ENCODE measurements around the gene CBX8.
"Not testable (repeated sequence)": the region's sequence is repeated elsewhere in the genome, so short reads cannot be mapped to it uniquely, and the experiment has no call there.

The CBX8 gene

DNA sequence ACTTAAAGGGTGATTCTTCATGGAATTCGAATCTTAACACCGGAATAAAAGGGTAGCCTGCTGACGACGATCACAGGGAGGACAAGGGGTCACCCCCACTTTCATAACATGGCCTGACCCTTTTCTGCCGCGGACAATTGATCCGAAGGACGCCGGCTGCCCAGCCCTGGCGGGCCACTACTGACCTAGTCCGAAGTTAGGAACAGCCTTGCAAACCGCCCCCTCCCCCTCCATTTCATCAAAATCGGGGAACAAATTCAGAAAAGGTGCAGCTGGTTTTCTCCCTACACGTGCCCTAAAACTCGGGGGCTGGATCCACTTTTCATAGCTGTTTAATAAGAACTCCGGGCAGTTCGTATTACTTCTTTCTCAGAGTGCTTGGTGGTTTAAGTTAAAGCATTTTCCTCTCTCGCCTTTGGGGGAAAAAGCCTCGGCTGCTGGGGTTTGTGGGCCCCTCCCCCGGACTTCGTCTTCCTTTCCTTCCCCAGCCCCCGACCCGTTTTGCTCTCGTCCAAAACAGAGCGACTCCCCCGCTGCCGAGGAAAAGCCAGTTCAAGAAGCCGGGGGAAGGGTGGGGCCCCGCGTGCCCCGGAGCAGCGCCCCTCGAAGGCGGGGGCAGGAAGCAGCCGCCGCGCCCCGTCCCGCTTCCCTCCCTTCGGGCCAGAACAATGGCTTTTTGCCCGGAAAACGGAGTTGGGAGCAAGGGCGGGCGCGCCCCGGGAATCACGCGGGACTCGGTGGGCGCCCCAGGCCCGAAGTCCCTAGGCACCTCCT lies 19.6 kb downstream of the CBX8 start:
- no peak for DNase-seq

DNA sequence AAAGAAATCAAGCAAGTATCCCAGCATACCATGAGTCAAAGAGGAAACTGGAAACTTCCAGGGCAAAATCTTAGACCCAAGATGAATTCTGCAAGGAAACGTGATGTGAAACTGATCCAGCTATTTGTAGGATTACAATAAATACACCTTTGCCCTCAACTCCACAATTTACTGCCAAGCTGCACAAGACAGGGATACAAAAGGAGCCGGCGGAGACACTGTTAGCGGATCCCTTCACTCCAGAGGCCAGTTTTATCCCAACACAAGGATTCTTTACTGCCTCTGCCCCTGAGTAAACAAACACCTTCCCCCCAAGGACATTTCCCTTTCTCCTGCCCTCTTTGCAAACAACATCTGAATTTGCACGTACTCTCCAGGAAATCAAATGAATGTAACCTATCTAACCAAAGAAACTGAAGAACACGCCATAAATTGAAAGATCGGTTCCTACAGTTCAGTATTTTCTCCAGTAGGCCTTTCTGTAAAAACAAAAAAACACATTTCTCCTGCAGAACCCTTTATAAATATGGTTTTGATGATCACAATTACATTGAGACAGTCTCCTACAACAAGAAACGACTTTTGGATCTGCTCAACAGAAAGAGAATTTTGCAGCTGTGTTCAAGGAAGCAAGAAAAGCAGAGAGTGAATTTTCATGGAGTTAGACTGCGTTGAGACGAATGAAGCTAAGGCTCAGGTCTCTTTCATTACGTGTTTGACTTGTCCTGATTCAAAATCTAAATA lies 20.3 kb downstream of the CBX8 start:
- no peak for DNase-seq

DNA sequence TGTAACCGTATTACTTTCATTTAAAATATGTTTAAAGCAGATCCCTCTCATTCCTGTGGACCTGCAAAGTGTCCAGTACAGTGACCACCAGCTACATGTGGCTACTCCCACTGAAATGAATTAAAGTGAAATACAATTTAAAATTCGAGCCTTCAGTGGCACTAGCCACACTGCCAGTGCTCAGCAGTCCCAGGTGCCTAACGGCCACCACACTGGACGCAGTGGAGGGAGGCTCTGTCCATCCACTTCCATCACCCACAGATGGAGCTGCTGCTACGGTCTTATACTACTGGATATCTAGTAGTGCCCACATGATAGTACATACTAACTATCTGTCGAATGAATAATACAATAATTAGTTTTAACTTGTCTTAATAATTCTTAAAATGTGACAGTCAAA lies 21.2 kb downstream of the CBX8 start:
- DNase-seq, result no peak

DNA sequence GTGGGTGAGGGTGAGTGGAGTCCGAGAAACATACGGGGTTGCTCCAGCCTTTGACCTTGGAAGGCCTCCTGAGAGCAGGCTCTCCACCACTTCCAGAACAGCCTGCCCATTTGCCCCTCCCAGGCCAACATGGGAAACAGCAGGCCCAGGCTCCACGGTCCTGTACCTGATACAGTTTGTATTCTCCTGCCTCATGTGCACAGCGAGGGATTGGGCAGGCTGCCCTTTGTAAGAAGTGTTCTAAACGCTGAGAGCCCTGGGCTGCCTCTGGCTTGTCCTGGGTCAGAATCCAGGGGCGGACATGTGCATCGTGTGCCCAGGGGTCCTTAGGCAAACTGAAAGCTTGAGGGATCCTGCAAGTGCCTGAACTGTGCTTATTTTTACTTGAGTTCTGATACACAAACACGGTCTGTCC lies 22.3 kb downstream of the CBX8 start:
- DNase-seq, result no peak

DNA sequence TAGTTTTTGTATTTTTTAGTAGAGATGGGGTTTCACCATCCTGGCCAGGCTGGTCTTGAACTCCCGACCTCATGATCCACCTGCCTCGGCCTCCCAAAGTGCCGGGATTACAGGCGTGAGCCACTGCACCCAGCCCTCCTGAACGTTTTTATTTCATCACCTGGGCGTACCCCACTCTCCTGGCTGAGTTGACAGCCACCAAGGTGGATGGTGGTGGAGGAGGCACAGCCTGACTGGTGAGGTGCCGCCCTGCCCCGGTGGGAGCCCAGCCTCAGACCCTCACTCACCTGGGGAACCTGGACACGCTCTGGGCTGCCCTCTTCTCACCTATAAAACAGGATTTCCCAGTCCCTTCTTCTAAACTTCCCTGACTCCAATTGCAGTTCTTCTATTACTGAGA lies 24.2 kb downstream of the CBX8 start:
- DNase-seq, result not testable (repeated sequence)

DNA sequence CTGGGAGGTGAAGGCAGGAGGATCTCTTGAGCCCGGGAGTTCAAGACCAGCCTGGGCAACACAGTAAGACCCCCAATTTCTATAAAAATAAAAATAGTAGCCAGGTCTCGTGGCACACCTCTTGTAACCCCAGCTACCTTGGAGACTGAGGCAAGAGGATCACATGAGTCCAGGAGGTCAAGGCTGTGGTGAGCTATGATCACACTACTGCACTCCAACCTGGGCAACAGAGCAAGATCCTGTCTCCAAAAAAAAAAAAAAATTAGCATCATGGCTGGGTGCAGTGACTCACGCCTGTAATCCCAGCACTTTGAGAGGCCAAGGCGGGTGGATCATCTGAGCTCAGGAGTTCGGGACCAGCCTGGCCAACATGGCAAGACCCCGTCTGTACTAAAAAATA lies 25.6 kb downstream of the CBX8 start:
- no peak for DNase-seq

DNA sequence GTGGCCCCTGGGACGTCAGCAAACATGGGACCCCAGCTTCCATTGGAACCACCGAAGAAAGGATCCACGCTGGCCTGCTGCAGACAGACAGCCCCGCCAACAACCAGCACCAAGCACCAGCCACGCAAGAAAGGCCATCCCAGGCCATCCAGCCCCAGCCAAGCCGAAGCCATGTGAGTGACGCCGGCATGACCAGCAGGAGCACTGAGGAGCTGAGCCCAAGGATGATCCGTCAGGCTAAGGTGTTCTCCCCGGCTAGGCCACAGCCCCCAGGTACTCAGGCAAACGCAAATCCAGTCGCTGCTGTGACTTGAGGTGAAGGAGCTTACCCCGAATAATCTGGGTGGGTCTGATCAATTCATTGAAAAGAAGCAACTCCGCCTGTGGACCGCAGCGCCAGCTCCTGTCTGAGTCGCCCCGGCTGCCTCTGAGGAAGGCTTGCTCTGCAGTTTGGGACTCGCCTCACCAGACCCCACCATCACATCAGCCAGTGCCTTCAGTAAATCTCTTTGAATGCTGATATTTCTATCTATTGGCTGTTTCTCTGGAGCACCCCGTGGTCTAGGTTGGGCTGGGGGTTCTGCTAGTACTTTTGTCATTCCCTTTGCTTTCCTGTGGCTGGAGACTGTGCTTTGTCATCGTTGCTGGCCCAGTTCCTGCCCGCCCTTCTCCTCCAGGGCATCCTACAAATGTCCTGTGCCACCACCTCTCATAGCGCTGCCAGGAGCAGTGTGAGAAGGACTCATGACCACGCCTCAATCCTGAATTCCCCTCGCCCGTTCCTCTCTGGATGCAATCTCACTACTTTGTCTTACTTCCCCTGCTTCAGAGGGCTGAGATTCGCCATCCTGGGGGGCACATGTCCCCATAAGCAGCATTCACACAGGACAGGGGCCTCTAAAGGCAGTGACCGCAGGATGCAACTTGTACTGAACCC lies 27.0 kb downstream of the CBX8 start:
- no peak for DNase-seq

DNA sequence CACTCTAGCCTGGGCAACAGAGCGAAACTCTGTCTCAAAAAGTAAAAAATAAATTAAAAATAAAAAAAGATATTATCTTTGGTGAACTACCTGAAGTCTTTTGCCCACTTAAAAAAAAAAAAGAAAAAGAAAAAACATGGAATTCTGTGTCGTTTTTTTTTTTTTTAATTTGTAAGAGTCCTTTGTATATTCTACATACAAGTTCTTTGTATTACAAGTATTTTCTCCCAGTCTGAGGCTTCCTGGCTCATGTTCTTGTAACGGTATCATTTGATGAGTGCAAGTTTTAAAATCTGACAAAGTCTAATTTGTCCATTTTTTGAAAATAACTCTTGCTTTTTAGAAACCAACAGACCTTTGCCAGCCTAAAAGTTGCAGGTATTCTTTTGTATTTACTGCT lies 31.2 kb downstream of the CBX8 start:
- DNase-seq, result no peak

DNA sequence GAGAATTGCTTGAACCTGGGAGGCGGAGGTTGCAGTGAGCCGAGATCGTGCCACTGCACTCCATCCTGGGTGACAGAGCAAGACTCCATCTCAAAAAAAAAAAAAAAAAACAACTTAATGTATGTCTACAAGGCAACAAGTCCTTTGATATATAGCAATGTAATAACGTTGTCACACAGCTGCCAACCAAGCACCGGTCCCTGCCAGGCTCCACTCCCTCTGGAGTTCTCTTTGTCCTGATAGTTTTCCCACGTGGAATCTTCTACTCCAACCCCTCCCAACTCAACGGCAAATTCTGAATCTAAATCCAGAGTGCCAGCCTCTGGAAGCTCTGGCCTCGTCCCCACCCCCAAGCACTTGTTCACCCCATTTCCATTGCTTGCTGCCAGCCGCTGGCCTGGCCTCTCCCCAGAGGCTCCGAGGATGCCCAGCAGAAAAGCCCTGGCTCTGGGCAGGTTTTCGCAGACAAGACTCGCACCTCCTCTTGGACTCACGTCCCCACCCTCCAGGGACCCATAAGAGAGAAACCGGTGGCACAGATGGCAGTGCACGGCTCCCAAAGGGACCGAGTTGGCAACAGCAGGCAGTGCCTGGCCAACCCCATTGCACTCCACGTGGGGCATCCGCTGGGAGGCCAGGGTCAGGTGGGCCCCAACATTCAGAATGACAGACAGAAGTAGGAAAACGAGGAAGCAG lies 34.8 kb downstream of the CBX8 start:
- DNase-seq, result no peak

DNA sequence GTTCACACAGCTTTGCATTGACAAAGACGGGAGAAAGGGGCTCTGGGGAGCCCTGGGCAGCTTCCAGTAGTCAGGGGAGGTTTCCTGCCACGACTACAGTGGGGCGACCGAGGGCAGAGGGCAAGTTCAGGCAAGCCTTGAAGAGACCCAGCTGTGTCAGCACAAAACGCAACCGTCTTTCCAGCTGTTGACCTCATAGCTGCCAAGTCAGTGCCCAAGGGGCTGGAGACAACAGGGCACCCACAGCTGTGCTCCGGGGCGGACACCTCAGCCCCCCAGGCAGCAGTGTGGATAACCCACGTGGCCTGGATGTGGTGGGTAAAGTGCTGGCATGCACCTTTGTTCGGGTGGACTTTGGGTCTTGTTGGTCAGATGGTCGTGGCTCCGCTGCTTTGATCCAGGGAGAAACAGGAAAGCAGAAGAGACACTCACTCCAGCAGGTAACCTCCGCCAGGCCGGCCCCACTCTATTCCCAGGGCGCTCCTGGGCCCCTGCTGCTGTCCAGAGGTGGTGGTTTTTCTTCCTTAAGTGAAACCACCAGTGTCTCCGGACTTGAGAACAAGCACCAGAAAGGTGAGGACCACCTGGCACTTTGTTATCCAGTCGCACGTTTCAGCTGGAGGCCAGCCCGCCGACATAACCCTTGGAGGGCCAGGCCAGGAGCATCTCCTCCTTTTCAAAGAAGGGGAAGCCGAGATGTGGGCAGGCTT lies 36.5 kb downstream of the CBX8 start:
- no peak for DNase-seq

DNA sequence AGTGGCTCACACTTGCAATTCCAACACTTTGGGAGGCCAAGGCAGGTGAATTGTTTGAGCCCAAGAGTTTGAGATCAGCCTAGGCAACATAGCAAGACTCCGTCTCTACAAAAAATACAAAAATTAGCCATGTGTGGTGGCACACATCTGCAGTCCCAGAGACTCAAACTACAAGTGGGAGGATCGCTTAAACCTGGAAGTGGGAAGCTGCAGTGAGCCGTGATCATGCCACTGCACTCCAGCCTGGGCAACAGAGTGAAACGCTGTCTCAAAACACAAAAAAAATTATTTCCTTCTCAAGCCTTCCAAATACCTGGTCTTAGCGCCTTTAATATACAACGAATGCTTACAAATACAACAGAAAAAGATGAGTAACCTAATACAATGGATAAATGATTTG lies 38.6 kb downstream of the CBX8 start:
- DNase-seq, result no peak

DNA sequence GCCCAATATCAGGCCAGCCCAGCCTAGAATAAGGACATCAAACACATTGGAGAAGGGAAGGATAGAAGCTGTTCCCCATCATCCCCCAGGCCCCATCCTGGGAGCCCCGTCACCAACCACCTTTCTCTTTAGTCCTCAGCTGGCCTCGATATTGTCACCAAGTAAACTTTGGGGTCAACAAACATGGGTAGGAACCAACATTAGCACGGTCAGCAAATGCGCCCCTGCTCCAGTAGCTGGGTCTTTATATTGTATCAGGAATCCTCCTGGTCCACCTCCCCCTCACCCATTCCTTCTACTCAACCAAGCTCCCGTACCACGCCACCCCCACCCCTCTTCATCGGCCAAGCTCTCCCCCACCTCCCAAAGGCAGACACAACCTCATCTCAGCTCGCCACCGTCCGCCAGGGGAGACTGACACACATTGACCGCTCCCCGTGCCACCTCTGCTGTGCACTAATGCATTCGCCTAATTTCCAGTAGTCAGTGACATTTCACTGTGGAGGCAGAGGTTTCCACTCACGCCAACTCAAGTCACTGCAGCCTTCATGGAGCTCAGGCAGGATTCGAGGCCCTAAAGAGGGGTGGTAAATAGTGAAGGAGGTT lies 39.6 kb downstream of the CBX8 start:
- DNase-seq, result no peak

DNA sequence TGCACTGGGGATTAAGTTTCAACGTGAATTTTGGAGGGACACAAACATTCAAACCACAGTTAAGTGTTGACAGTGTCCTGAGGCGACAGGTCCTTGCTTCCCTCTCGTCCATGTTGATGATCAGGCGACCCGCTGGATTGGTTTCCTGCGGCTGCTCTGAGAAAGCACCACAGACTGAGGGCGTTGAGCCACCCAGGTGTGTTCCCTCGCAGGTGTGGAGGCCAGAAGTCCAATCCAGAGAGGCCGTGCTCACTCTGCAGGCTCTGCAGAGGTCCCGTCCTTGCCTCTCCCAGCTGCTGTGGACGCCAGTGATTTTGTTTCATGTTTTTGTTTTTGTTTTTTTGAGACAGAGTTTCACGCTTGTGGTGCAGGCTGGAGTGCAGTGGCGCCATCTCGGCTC lies 41.3 kb downstream of the CBX8 start:
- DNase-seq, result no peak

DNA sequence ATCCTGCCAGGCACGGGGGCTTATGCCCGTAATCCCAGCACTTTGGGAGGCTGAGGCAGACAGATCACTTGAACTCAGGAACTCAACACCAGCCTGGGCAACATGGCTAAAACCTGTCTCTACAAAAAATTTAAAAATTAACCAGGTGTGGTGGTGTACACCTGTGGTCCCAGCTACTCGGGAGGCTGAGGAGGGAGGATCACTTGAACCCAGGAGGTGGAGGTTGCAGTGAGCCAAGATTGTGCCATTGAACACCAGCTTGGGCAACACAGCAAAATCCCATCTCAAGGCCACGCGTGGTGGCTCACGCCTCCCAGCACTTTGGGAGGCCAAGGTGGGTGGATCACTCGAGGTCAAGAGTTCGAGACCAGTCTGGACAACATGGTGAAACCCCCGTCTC lies 42.0 kb downstream of the CBX8 start:
- DNase-seq, result not testable (repeated sequence)

DNA sequence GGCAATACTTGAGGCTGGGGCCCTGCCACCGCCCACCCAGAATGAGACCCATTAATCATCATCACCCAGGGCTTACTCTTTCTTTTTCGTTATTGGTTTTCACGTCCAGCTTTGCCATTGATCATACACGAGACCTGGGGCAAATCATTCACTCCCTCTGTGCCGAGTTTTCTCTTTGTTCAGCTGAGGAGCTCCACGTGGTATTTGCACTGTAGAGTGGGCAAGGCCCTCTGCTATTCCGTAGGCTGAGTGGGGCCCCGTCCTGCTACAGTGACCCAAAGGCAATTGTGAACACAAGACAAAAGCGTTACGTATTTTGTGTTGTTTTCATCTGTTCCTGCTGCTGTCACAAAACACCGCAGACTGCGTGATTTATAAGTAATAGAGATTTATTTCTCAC lies 42.5 kb downstream of the CBX8 start:
- no peak for DNase-seq

DNA sequence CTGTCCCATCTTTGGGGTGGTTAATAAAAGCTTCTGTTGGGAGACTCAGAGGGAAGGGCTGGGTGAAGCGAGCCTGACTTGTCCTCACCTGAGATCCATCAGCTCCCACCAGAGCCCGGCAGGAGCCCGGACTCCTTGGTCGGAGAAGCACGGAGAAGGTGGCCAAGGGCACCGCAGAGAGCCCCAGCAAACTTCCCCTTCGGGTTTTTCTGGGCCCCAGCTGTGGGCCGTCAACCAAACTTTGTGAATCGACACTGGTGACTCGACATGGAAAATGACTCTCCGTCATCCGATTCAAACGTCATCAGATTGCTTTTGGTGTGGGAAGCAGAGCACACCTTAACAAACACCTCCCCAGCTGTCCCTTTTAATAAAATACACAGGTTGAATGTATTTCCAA lies 44.7 kb downstream of the CBX8 start:
- no peak for DNase-seq

DNA sequence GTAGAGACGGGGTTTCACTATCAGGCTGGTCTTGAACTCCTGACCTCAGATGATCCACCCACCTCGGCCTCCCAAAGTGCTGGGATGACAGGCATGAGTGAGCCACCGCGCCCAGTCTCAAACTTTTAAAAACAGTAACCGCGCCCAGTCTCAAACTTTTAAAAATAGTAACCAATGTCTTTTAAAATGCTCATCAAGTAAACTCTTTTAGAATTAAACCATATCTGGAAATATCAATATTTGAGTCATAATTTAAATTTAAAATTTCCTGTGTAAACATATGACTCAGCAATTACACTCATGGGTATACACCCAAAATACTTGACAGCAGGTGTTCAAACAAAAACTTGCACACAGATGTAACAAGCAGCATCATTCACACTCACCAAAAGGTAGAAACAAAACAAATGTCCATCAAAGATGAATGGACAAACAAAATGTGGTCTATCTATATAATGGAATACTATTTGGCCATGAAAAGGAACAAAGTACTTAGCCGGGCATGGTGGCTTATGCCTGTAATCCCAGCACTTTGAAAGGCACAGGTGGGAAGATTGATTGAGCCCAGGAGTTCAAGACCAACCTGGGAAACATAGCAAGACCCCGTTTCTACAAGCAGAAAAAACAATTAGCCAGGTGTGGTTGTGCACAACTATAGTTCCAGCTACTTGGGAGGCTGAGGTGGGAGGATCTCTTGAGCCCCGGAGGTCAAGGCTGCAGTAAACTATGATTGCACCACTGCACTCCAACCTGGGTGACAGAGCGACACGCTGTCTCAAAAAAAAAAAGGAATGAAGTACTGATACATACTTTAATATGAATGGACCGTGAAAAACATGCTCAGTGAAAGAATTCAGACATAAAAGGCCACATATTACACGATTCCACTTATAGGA lies 46.0 kb downstream of the CBX8 start:
- DNase-seq, result no peak

DNA sequence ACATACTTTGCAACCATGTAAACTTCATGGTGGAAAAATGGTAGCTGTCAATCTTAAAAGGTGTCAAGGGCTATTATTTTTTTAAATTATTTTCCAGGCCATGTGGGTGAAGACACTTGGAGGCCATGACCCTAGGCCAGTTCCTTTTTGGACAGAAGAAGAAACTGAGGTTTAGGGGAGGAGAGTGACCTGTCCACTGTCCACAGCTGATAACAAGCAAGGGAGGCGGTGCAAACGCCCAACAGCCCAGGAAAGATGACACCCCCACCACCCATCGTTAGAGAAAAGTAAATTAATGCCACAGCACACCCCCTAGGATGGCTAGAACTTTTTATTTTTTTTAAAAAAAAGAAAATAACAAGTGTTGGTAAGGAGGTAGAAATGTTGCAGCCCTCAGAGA lies 46.9 kb downstream of the CBX8 start:
- DNase-seq, result no peak

DNA sequence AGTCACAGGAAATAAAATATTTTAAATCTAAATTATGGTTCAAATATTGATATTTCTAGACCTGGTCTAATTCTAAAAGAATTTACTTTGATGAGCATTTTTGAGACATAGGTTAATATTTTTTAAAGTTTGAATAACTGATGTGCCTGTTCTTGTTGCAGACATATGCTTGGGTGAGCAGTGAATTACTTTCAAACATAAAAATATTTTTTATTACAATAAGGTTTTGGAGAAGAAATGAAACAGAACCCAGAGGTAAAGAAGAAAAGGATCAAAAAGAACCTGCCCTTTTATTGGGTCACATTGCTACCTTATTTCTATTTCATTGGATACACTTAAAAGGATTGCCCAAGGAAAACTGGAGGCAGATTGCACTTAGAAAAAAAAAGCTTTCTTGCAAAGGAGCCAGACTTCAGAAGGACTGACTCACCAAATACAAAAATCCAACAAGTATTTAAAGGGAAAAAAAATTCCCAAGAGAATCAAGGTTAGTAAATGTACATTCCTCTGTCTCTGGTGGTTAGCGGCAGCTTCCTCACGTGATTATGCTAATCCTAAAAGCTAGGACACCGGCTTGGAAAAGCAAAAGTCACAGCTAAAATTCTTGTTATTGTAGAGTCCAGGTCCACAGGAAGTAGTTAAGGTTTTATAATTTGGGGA lies 47.6 kb downstream of the CBX8 start:
- no peak for DNase-seq
